HFFc6 (cell line): ENCODE measurements around the gene PRELID2. TPM values are rescaled to one million over a fixed set of nuclear protein-coding genes. Genes with fewer than 3 reads are reported as not detected.

Source experiments
- DNase-seq: peaks from one replicate; pipeline ENCODE4 v3.0.0-alpha.2; 2018
- H3K27ac Mint-ChIP-seq: 2 replicates; pipeline ENCODE4 v1.8.0; 2020; ENCODE audit warnings: mild to moderate bottlenecking, mixed read lengths
- H3K27me3 Mint-ChIP-seq: 2 replicates; pipeline ENCODE4 v1.8.0; 2021; ENCODE audit warnings: mild to moderate bottlenecking, moderate library complexity, mixed read lengths; ENCODE audit not compliant: insufficient read depth
- H3K36me3 Mint-ChIP-seq: 2 replicates; pipeline ENCODE4 v1.8.0; 2021; ENCODE audit warnings: low read depth, mixed read lengths
- H3K4me1 Mint-ChIP-seq: 2 replicates; pipeline ENCODE4 v1.8.0; 2020; ENCODE audit warnings: low read depth, mixed read lengths
- H3K4me3 Mint-ChIP-seq: 2 replicates; pipeline ENCODE4 v1.8.0; 2020; ENCODE audit warnings: mild to moderate bottlenecking, moderate library complexity, mixed read lengths
- H3K9me3 Mint-ChIP-seq: 2 replicates; pipeline ENCODE4 v1.8.0; 2020; ENCODE audit warnings: mild to moderate bottlenecking, mixed read lengths
- total RNA-seq, 6 experiments: library from RNA; stranded (reverse); fragmentation: NEBNext Ultra II Directional; extraction: Animal tissue kit (Norgen Biotek cat#: 25700); gene quantifications; 2 replicates in 1 of 6; 3 replicates in 5 of 6; pipeline ENCODE4 v1.2.3, GENCODE V29; 2021
- TF ChIP-seq, protein P1 (sequence below): fragments of 200-600 bp; sonication (generic); IDR thresholded peaks from 2 replicates; pipeline ENCODE4 v1.5.0; 2021; ENCODE audit warnings: antibody characterized with exemption, mild to moderate bottlenecking

PRELID2 gene
- total RNA-seq, 6 experiments from 2014 or later = 3.6 to 8.8 (median 6.4) TPM

DNA sequence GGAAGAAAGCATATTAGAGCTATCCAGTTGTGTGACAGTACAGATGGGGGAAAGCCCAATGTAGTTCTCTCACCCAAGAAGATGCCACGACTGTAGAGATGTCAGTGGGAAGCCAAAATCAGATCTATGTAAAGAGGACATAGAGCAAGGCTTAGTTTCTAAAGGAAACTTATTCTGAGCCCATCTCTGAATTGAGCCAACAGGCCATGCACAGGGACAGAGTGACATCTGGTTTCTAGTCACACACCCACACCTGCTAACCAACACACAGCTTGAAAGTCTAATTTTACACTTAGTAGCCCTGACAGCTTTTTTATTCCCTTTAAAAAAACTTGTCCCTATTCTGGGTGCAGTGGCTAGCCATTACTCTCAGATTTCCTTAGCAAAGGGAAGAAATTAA lies 22.3 kb downstream of the PRELID2 start:
- Mint-ChIP-seq H3K36me3 (peaks cover 4% of the 10 kb centered on the region; the same call in 1 of the 2 replicates), H3K4me3 (no peak overlapping the region), H3K4me1 (no peaks in the 10 kb centered on the region), H3K9me3 (no peaks in the 10 kb centered on the region), H3K27me3 (no peaks in the 10 kb centered on the region), H3K27ac (no peak overlapping the region)
- TF ChIP-seq, protein P1, sequence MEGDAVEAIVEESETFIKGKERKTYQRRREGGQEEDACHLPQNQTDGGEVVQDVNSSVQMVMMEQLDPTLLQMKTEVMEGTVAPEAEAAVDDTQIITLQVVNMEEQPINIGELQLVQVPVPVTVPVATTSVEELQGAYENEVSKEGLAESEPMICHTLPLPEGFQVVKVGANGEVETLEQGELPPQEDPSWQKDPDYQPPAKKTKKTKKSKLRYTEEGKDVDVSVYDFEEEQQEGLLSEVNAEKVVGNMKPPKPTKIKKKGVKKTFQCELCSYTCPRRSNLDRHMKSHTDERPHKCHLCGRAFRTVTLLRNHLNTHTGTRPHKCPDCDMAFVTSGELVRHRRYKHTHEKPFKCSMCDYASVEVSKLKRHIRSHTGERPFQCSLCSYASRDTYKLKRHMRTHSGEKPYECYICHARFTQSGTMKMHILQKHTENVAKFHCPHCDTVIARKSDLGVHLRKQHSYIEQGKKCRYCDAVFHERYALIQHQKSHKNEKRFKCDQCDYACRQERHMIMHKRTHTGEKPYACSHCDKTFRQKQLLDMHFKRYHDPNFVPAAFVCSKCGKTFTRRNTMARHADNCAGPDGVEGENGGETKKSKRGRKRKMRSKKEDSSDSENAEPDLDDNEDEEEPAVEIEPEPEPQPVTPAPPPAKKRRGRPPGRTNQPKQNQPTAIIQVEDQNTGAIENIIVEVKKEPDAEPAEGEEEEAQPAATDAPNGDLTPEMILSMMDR = no peak
- DNase-seq = no peak

DNA sequence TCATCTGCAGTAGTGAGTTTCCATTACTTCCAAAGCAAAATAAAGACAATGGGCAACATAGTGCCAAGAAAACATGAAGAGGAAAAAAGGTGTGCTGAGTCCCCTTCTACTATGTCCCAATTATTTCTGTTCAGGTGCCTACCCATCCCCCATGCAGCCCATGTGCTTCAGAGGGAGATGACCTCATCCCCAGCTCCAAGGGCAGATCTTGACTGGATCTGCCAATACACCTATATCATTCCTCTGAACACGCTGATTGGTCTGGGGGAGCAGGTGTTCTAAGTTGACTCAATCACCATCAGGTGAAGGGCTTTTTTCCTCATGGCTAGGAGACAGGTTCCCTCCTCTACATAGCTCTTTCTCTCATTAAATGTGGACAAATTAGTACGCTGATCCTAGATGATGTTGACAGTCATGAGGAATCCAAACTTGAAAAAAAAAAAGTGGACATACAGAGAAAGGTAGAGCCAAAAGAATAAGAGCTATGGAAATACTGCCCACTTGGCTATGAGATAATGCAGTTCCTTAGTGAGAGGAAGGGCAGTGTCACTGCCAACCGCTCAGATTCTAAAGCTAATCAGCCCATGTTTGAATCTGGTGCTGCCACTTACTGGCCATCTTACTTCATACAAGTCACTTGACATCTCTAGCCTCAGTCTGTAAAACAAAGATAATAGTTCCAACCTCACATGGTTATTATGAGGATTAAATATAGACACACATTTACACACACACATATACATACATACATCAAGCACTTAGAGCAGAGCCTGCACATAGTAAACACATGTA lies 23.1 kb downstream of the PRELID2 start:
- TF ChIP-seq, protein P1 = peak; percentile 72
- Mint-ChIP-seq H3K4me1 (no peaks in the 10 kb centered on the region), H3K27me3 (no peaks in the 10 kb centered on the region), H3K36me3 (peaks cover 4% of the 10 kb centered on the region; the same call in 1 of the 2 replicates), H3K4me3 (no peak overlapping the region), H3K27ac (no peak overlapping the region), H3K9me3 (no peaks in the 10 kb centered on the region)
- peak; percentile 63 for DNase-seq

DNA sequence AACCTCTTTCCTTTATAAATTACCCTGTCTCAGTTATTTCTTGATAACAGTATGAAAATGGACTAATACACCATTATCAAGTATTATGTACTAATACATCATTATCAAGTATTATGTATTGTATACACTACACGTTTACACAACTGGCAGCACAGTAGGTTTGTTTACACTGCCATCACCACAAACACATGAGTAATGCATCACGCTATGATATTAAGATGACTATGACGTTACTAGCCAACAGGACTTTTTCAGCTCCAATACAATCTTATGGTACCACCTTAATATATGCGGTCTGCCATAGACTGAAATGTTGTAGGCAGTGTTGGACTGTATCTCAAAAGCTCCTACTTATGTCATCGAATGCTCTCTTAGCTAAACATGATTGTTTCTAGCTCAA lies 28.2 kb downstream of the PRELID2 start:
- Mint-ChIP-seq H3K36me3 (no peaks in the 10 kb centered on the region), H3K4me1 (no peaks in the 10 kb centered on the region), H3K27ac (no peak overlapping the region), H3K4me3 (no peak overlapping the region), H3K9me3 (no peaks in the 10 kb centered on the region), H3K27me3 (no peaks in the 10 kb centered on the region)
- DNase-seq = no peak
- TF ChIP-seq, protein P1 = no peak

DNA sequence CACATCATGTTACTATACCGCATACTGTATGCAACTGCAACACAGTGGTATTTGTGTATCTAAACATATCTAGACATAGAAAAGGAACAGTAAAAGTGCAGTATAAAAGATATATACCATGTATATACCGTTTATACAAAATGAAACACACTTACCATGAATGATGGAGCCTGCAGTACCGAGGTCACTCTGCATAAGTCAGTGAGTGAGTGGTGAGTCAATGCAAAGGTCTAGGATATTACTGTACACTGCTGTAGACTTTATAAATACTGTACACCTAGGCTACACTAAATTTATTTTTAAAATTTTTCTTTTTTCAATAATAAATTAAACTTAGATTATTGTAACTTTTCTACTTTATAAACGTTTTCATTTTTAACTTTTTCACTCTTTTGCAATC lies 29.3 kb downstream of the PRELID2 start:
- DNase-seq = no peak
- H3K4me3 Mint-ChIP-seq = no peak overlapping the region
- H3K9me3 Mint-ChIP-seq = no peaks in the 10 kb centered on the region
- H3K36me3 Mint-ChIP-seq = no peaks in the 10 kb centered on the region
- no peak overlapping the region for H3K27ac Mint-ChIP-seq
- TF ChIP-seq, protein P1 = no peak
- H3K4me1 Mint-ChIP-seq = no peaks in the 10 kb centered on the region
- no peaks in the 10 kb centered on the region for H3K27me3 Mint-ChIP-seq

DNA sequence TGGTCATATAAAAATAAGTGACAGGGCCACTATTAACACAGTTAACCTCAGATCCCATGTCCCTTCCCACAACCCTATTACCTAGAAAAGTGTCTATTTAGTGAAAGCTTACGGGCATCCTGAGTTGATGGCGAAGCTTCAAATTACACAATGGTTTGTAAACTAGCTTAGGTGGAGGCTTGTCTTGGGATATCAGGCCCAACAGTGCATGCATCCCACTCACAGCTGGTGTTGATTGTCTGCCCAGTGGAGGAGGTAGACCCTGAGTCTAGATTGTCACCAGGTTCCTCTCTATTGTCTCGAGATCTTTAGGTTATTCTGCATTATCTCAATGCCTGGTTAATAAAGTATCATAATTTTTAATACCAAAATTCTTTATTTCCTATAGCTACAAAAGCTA lies 30.4 kb downstream of the PRELID2 start:
- no peak for DNase-seq
- Mint-ChIP-seq H3K4me3 (no peak overlapping the region), H3K36me3 (no peaks in the 10 kb centered on the region), H3K9me3 (no peaks in the 10 kb centered on the region), H3K27me3 (no peaks in the 10 kb centered on the region), H3K27ac (no peak overlapping the region), H3K4me1 (no peaks in the 10 kb centered on the region)
- TF ChIP-seq, protein P1 = no peak
